ENCODE data around the gene FBXL3. TPM values are rescaled to one million over a fixed set of nuclear protein-coding genes. Genes with fewer than 3 reads are reported as not detected.
A peak's percentile ranks its signal among the peaks of the same experiment; 100 is the strongest.

Gene FBXL3
- total and polyA plus RNA-seq, 2 of the 13 experiments (the other 11 are each of a cell fraction or from before 2014, with no cell fraction given) = 11.5 to 18.5 TPM

- no peak for TF ChIP-seq THAP8 (CRISPR knock-in tag; IDR thresholded peaks at IDR 0.05; ENCODE audit: borderline replicate concordance)
- no peak for TF ChIP-seq ZNF597 (CRISPR knock-in tag; IDR thresholded peaks at IDR 0.05)
- no peak for TF ChIP-seq HCFC1 (IDR thresholded peaks at IDR 0.05; ENCODE audit: low read depth, low read length)
- 0 out of 2 replicates have a peak, but pooled peaks have one; percentile 33 for TF ChIP-seq HNF1B (CRISPR knock-in tag; IDR thresholded peaks at IDR 0.05)
- TF ChIP-seq HES4 (CRISPR knock-in tag; IDR thresholded peaks at IDR 0.05; ENCODE audit: borderline replicate concordance) = 0 out of 2 replicates have a peak, but pooled peaks have one; percentile 34
- TF ChIP-seq HNRNPH1 (optimal IDR thresholded peaks at IDR 0.05; ENCODE audit: low read depth, low read length) = no peak
- TF ChIP-seq CBX1 (IDR thresholded peaks at IDR 0.05; ENCODE audit: low read depth) = peak; percentile 33
- peak; percentile 62; the same call in 1 of the 2 replicates for TF ChIP-seq FOXK1 (CRISPR knock-in tag; IDR thresholded peaks at IDR 0.05; ENCODE audit: borderline replicate concordance, low read depth)
- no peak for TF ChIP-seq ZNF557 (CRISPR knock-in tag; IDR thresholded peaks at IDR 0.05)
- TF ChIP-seq ZNF7 (CRISPR knock-in tag; IDR thresholded peaks at IDR 0.05) = no peak
- TF ChIP-seq ZNF703 (CRISPR knock-in tag; IDR thresholded peaks at IDR 0.05; ENCODE audit: borderline replicate concordance) = no peak
- TF ChIP-seq SIN3B (IDR thresholded peaks at IDR 0.05; ENCODE audit: low read length) = no peak
- TF ChIP-seq SIN3A (IDR thresholded peaks at IDR 0.05; ENCODE audit: borderline replicate concordance, low read depth, low read length) = peak; percentile 70
- TF ChIP-seq PATZ1 (CRISPR knock-in tag; IDR thresholded peaks at IDR 0.05) = peak; percentile 62; the same call in 1 of the 2 replicates
- TF ChIP-seq HINFP (CRISPR knock-in tag; IDR thresholded peaks at IDR 0.05; ENCODE audit: low read depth) = no peak
- no peak for TF ChIP-seq ATAD3A (CRISPR knock-in tag; IDR thresholded peaks at IDR 0.05)
- no peak for TF ChIP-seq ZNF329 (CRISPR knock-in tag; IDR thresholded peaks at IDR 0.05; ENCODE audit: low read depth)
- TF ChIP-seq ZNF639 (CRISPR knock-in tag; conservative IDR thresholded peaks at IDR 0.05) = no peak
- TF ChIP-seq FOSL2 (CRISPR knock-in tag; IDR thresholded peaks at IDR 0.05) = peak; percentile 8; the same call in 1 of the 2 replicates
- no peak for TF ChIP-seq ZFP1 (CRISPR knock-in tag; IDR thresholded peaks at IDR 0.05)
Observed at GRCh38 chr13:77026255-77026860, 601 bp downstream of the FBXL3 start (continued).

Data from HepG2 (cell line).